GM20000 (cell line): Measurements from ENCODE around the gene RAB15.

Source experiments
- DNase-seq: peaks from one replicate; pipeline ENCODE4 v3.0.0; 2012; ENCODE audit warnings: low spot score
- TF ChIP-seq, protein P1 (sequence below): IDR thresholded peaks from 2 replicates; pipeline ENCODE4 v1.5.1; 2012; ENCODE audit warnings: mild to moderate bottlenecking, control low read depth; ENCODE audit errors: extremely low read depth, missing control alignments

The RAB15 gene

DNA sequence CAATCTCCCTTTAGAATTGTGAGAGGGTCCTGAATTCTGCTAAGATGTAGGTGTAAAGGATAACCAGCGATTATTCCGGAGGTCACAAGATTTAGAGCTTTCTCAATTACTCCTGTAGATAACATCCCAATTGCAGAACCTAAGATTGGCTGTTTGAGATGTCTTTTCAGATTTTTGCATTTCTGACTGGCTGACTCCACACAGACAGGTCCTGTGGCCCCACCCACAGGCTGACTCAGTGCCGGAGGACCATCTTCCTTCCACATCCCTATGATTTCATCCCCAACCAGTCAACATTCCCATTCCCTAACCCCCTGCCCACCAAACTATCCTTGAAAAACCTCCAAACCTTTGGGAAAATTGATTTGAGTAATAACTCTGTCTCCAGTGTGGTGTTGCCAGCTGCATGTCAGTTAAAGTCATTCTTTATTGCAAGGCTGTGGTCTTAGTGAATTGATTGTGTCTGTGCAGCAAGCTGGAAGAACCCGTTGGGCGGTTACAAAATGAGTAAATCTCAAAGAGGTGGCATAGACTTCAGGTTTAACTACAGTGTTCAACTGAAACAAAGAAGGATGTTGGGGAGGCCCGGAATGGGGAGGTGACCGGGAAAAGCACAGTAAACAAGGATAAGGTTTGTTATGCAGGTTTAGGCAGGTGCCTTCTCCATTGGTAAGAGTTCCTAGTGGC is 25.1 kb upstream of the RAB15 start:
- TF ChIP-seq, protein P1, sequence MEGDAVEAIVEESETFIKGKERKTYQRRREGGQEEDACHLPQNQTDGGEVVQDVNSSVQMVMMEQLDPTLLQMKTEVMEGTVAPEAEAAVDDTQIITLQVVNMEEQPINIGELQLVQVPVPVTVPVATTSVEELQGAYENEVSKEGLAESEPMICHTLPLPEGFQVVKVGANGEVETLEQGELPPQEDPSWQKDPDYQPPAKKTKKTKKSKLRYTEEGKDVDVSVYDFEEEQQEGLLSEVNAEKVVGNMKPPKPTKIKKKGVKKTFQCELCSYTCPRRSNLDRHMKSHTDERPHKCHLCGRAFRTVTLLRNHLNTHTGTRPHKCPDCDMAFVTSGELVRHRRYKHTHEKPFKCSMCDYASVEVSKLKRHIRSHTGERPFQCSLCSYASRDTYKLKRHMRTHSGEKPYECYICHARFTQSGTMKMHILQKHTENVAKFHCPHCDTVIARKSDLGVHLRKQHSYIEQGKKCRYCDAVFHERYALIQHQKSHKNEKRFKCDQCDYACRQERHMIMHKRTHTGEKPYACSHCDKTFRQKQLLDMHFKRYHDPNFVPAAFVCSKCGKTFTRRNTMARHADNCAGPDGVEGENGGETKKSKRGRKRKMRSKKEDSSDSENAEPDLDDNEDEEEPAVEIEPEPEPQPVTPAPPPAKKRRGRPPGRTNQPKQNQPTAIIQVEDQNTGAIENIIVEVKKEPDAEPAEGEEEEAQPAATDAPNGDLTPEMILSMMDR = no peak
- no peak for DNase-seq

DNA sequence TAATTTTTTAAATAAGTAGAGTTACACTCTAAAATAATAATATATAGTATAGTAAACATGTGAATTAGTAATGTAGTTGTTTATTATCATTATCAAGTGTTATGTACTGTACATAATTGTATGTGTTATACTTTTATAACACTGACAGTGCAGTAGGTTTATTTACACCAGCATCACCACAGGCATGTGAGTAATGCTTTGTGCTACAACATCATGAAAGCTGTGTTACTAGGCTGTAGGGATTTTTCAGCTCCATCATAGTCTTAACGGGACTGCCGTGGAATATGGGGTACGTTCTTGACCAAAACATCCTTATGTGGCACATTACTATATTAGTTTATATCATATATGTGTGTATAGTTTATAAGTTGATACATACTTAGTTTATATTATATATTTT is 23.2 kb upstream of the RAB15 start:
- TF ChIP-seq, protein P1 = no peak
- no peak for DNase-seq

DNA sequence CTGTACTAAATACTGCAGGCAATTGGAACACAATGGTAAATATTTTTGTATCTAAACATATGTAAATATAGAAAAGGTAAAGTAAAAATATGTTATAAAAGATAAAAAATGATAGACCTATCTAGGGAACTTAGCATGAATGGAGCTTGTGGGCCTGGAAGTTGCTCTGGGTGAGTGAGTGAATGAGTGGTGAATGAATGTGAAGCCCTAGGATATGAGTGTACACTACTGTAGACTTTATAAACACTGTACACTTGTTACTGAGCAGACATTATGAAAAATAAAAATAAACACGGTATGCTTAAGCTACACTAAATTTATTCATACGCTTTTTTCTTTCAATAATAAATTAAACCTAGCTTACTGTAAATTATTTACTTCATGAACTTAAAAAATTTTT is 22.4 kb upstream of the RAB15 start:
- DNase-seq = no peak
- TF ChIP-seq, protein P1 = no peak

DNA sequence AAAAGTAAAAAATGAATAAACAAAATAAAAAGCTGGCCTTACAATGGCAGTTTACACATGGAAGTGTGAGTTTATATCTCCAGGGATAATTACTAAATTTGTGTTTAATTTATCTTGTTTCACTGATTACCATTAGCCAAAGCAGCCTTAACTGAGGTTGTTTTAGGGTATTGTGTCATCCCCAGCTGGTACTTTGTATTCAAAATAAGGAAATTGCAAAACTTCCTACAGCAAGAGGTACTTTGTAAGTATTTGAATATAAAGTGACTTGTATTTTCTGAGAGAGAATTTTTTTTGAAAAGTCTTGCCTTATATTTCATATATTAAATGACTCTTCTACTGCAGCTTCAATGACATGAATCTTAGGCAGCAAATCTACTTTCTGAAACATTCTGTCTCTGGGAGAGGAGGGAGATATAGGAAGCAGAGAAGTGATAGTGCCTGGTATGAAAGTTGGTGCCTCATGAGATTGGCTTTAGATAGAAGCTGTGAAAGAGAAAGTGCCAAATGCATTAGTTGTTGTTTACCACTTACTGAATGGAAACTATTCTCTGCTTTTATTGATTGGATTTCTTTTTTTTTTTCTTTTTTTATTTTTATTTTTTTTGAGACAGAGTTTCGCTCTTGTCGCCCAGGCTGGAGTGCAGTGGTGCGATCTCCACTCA is 21.3 kb upstream of the RAB15 start:
- DNase-seq = no peak
- TF ChIP-seq, protein P1 = no peak

DNA sequence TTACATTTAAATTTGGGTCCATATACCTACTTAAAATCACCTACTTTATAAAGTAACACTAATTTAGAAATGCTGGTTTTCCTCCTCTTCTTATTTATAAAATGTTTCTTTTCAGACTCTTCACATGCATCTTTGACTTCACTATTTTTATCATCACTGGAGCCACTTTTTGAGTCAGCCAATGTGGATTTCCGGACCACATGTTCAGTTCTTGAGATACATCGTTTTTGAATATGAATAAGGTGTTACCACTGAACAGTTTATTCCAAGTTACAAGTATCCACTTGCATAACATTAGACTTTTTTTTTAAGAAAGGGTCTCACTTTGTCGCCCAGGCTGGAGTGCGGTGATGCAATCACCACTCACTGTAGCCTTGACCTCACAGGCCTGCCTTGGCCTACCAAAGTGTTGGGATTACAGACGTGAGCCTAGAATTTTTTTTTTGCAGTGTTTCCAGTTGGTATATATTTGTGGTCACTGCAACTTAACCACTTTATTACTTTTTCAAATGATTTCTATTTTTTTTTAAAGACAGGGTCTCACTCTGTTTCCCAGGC is 20.3 kb upstream of the RAB15 start:
- TF ChIP-seq, protein P1 = no peak
- DNase-seq = no peak

DNA sequence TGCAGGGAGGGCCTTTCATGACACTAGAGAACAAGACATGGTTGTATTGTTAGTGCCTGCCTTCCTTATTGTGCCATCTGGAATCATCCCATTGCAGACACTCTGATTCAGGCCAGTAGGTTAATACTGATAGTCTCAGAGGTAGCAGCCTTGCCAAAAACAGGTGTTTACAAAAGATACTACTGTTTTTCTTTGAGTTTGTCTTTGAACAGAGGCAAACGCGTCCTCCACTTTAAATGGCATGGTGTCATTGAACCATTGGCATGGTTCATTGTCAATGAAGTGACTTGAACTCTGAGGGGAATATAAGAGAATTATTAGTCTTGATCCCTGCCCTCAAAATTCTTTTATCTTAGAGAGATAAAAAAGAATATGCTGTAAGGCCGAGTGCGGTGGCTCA is 18.8 kb upstream of the RAB15 start:
- no peak for DNase-seq
- TF ChIP-seq, protein P1 = no peak

DNA sequence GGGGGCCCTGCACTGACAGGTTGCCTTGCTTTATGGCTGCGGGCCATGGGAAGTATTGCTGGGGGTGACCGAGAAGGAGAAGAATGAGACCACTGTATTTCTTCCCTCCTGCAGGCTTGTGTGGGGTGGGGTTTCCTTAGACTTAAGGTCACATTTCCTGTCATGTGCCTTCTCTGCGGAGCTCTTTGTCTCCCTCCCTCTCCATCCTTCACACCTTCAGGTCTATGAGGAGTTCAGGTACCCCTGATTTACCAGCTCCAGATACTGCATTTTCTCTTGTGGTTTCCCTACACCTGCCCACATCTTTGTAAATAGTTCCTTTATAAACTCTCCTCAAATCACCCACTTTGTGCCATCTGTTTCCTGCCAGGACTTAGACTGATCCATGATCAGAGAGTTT is 18.2 kb upstream of the RAB15 start:
- DNase-seq = no peak
- TF ChIP-seq, protein P1 = no peak
